Activated CD8-positive, alpha-beta memory T cell treated with anti-CD3 and anti-CD28 coated beads, Interleukin-2, amount 10 ng/mL, durations not matched to agents 7 days and 5 days (primary cell): ENCODE measurements around the gene MED12L. TPM values are rescaled to one million over a fixed set of nuclear protein-coding genes. Genes with fewer than 3 reads are reported as not detected.
A peak's percentile ranks its signal among the peaks of the same experiment; 100 is the strongest.
"Not testable (repeated sequence)": the region's sequence is repeated elsewhere in the genome, so short reads cannot be mapped to it uniquely, and the experiment has no call there.

Experiments
- ATAC-seq: fragments of 150-1000 bp; cut with Tn5 transposase; one replicate; pipeline ENCODE4 v1.10.0; 2021; ENCODE audit warnings: moderate library complexity
- CTCF ChIA-PET: fragments of 350-600 bp; sonication (Branson Sonifier 250); formaldehyde crosslinking; loops from one replicate; lab custom pipeline; 2021; ENCODE audit warnings: antibody characterized with exemption; lab: Charles Lee
- DNase-seq: peaks from one replicate; pipeline ENCODE4 v3.0.0-alpha.2; 2020
- H3K27ac Mint-ChIP-seq: one replicate; pipeline ENCODE4 v1.8.0; 2021; ENCODE audit warnings: mild to moderate bottlenecking, mixed read lengths
- H3K27me3 Mint-ChIP-seq: one replicate; pipeline ENCODE4 v1.8.0; 2021; ENCODE audit warnings: mixed read lengths
- H3K36me3 Mint-ChIP-seq: one replicate; pipeline ENCODE4 v1.8.0; 2021; ENCODE audit warnings: mild to moderate bottlenecking, mixed read lengths
- H3K4me1 Mint-ChIP-seq: one replicate; pipeline ENCODE4 v1.8.0; 2021; ENCODE audit warnings: mixed read lengths
- H3K4me3 Mint-ChIP-seq: one replicate; pipeline ENCODE4 v1.8.0; 2021; ENCODE audit warnings: mild to moderate bottlenecking, moderate library complexity, mixed read lengths
- H3K9me3 Mint-ChIP-seq: one replicate; pipeline ENCODE4 v1.8.0; 2022; ENCODE audit warnings: low read depth, mixed read lengths
- total RNA-seq, 2 experiments: library from RNA; stranded (reverse); gene quantifications; one replicate each; pipeline ENCODE4 v1.2.3, GENCODE V29; 2021

MED12L gene
- total RNA-seq, 2 experiments from 2014 or later, result 2.2 to 3.2 TPM

DNA sequence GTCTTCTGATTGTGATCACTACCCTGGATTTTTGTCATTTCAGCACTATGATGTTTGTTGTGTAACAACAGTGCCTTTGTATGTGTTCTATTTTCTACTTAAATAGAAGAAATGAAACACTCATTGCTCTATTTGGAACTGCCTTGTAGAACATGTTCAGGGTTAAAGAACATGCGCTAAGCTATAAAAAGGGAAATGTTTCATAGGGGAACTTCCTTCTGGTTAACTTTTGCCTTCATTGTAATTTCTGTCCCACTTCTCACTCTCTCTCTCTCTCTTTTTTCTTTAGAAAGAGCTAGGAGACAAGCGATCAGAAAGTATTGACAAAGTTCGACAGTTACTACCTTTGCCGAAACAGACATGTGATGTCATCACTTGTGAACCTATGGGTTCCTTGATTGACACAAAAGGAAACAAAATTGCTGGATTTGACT, 299.3 kb downstream of the MED12L start, which contains the start of gene P2RY12:
Gene P2RY12, minus strand, starts transcription at position 13 of the 434 bp plus-strand sequence. CDS start 45,908 bp downstream, outside the sequence.
- H3K27ac Mint-ChIP-seq, result peak within 1 kb of the TSS; percentile 4
- CTCF ChIA-PET, result interaction anchor here (1.0 kb wide), 1 partner anchor 98 kb away, joined by 3 read pairs; no protein-coding TSS in a partner anchor
- no peaks in the 10 kb centered on the region for H3K9me3 Mint-ChIP-seq
- H3K27me3 Mint-ChIP-seq, result peaks cover under 1% of the 10 kb centered on the region
- H3K36me3 Mint-ChIP-seq, result no peaks in the 10 kb centered on the region
- ATAC-seq, result no peak
- DNase-seq, result no peak
- H3K4me3 Mint-ChIP-seq, result peak within 1 kb of the TSS; percentile 36
- peaks cover 13% of the 10 kb centered on the region for H3K4me1 Mint-ChIP-seq

DNA sequence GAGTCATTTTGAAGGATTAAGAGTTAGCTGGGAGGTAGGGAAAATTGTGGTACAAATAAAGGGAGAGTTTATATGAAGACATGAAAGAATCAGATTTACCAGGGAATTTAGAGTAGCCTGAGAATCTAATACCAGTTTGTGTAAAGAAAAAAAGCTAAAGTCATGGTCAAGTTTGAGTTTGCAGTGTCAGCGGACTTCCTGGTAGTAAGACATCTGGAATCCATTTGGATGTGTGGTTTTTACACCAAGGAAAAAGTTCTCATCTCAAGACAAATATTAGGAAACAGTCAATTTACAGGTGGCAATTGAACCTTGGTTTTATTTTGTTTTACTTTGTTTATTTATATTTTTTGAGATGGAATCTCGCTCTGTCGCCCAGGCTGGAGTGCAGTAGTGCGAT, 300.6 kb downstream of the MED12L start:
- no peaks in the 10 kb centered on the region for H3K9me3 Mint-ChIP-seq
- CTCF ChIA-PET, result no interaction called here
- ATAC-seq (no peak), DNase-seq (no peak)
- H3K4me1 Mint-ChIP-seq, result peaks cover 13% of the 10 kb centered on the region
- no peak overlapping the region for H3K4me3 Mint-ChIP-seq
- H3K36me3 Mint-ChIP-seq, result no peaks in the 10 kb centered on the region
- no peak overlapping the region for H3K27ac Mint-ChIP-seq
- H3K27me3 Mint-ChIP-seq, result peaks cover 2% of the 10 kb centered on the region

DNA sequence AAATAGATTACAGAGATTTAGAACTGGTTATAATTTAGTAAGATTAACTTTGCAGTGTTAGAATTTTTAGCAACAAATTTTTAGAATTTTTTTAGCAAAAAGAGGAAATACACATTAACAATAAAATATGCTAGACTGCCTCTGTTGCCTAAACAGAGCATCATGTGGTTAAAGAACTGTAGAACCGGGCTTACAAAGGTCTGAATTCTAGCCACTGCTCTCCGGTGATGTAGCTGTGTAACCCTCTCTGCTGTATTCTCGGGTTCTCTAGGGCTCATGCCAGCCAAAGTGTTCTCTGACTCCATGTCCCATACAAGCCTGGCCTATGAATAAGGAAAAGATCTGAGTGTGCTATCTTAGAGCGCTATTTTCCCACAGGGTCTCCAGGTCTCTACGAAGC, 302.0 kb downstream of the MED12L start:
- H3K27ac Mint-ChIP-seq, result no peak overlapping the region
- H3K27me3 Mint-ChIP-seq, result peaks cover 2% of the 10 kb centered on the region
- H3K36me3 Mint-ChIP-seq, result no peaks in the 10 kb centered on the region
- H3K4me1 Mint-ChIP-seq, result peaks cover 13% of the 10 kb centered on the region
- CTCF ChIA-PET, result no interaction called here
- ATAC-seq (no peak), DNase-seq (no peak)
- H3K9me3 Mint-ChIP-seq, result no peaks in the 10 kb centered on the region
- H3K4me3 Mint-ChIP-seq, result no peak overlapping the region

DNA sequence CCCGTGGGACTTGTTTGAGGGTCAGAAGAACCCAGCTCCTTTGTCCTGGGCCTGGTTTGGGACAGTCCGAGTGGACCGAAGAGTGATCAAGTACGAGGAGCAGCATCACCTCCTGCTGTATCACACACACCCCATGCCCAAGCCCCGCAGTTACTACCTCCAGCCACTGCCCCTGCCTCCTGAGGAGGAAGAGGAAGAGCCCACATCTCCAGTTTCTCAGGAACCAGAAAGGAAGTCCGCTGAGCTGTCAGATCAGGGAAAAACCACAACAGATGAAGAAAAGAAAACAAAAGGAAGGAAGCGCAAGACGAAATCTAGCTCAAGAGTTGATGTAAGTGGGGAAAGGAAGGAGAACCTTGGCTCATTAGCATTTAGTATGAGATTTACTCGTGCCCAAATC, 302.4 kb downstream of the MED12L start:
- DNase-seq (no peak), ATAC-seq (no peak)
- peaks cover 11% of the 10 kb centered on the region for H3K4me1 Mint-ChIP-seq
- H3K27ac Mint-ChIP-seq, result no peak overlapping the region
- H3K36me3 Mint-ChIP-seq, result no peaks in the 10 kb centered on the region
- H3K27me3 Mint-ChIP-seq, result peaks cover 2% of the 10 kb centered on the region
- H3K9me3 Mint-ChIP-seq, result no peaks in the 10 kb centered on the region
- H3K4me3 Mint-ChIP-seq, result no peak overlapping the region
- CTCF ChIA-PET, result no interaction called here

DNA sequence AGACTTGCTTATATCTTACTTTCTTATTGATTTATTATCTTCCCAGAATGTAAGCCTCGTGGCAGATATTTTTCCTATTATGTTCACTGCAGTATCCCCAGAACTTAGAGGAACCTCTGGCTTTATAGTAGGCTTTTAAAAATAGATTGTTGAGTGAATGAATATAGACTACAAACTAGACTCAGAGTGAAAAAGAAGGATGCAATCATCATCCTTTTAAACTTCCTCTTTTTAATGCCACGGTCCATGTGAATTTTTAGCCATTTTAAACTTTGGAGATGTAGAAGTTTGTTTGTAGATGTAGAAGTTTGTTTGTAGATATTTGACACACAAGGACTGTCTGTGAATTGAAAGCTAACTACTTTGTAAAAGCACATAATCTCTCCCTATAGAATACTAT, 306.3 kb downstream of the MED12L start:
- Mint-ChIP-seq H3K27ac (no peak overlapping the region), H3K4me3 (no peak overlapping the region), H3K9me3 (no peaks in the 10 kb centered on the region), H3K36me3 (peaks cover 2% of the 10 kb centered on the region), H3K4me1 (peaks cover 3% of the 10 kb centered on the region), H3K27me3 (peaks cover 2% of the 10 kb centered on the region)
- CTCF ChIA-PET, result no interaction called here
- DNase-seq, result no peak
- ATAC-seq, result no peak

DNA sequence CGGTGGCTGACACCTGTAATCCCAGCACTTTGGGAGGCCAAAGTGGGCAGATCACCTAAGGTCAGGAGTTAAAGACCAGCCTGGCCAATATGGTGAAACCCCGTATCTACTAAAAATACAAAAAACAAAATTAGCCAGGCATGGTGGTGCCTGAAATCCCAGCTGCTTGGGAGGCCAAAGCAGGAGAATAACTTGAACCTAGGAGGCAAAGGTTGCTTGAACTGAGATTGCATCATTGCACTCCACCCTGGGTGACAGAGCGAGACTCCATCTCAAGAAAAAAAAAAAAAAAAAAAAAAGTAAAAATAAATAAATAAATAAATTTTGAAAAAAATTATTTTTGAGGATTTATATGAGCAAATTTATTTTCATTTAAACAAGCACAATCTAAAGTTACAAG, 306.7 kb downstream of the MED12L start:
- H3K27me3 Mint-ChIP-seq, H3K4me1 Mint-ChIP-seq, H3K36me3 Mint-ChIP-seq, DNase-seq, H3K4me3 Mint-ChIP-seq, CTCF ChIA-PET, H3K27ac Mint-ChIP-seq, ATAC-seq, H3K9me3 Mint-ChIP-seq: not testable (repeated sequence)

DNA sequence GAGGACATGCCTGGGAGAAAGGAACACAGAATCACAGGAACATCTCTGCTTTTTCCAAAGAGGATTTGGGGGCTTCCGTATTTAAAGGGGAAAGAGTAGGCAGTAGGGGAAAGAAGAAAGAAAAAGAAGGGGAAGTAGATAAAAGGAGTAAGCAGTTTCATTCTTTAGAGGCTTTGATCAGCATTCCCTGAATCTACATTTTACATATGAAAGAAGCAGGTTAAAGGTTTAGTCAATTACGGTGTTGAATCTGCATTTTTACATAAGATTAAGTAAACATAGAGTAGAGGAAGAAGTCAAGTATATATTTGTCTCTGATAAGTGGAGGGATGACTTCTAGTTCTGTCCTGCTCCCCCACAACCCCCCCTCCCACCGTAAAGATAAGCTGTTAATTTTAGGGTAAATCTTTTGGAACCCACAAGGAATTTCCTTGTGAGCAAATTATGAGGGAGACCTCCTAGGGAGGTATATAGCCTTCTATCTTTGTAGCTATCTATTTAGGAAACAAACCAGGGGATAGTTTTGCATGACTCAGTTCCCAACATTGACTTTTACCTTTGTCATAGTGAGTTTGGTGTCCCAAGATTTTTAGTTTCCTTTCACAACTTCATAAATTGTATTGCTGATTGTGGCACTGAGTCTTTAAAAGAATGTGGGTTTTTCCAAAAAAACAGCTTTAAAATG, 307.8 kb downstream of the MED12L start:
- Mint-ChIP-seq H3K27ac (no peak overlapping the region), H3K27me3 (peaks cover 2% of the 10 kb centered on the region), H3K36me3 (peaks cover 2% of the 10 kb centered on the region), H3K4me1 (no peaks in the 10 kb centered on the region), H3K4me3 (no peak overlapping the region), H3K9me3 (no peaks in the 10 kb centered on the region)
- ATAC-seq (no peak), DNase-seq (no peak)
- CTCF ChIA-PET, result no interaction called here

DNA sequence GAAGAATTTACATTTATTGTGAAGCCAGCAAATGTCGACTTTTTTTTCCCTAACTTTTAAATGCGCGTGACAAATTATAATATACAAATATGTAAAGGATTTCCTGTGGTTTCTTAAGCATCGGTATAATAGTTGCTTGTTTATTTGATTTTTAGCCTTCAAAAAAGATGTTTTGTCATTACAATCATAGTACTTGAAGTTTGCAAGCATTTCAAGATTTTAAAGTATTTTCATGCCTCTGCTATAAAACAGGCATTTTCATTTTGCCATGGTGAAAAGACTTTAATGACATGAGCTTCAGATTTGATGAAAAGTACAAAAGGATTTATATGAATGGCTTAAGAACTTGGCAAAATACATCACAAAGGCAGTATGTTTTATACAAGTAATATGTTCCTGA, 308.5 kb downstream of the MED12L start:
- no peak for DNase-seq
- peaks cover 2% of the 10 kb centered on the region for H3K27me3 Mint-ChIP-seq
- CTCF ChIA-PET, result no interaction called here
- no peak overlapping the region for H3K27ac Mint-ChIP-seq
- peaks cover 2% of the 10 kb centered on the region for H3K36me3 Mint-ChIP-seq
- H3K9me3 Mint-ChIP-seq, result no peaks in the 10 kb centered on the region
- H3K4me1 Mint-ChIP-seq, result no peaks in the 10 kb centered on the region
- no peak overlapping the region for H3K4me3 Mint-ChIP-seq
- no peak for ATAC-seq

DNA sequence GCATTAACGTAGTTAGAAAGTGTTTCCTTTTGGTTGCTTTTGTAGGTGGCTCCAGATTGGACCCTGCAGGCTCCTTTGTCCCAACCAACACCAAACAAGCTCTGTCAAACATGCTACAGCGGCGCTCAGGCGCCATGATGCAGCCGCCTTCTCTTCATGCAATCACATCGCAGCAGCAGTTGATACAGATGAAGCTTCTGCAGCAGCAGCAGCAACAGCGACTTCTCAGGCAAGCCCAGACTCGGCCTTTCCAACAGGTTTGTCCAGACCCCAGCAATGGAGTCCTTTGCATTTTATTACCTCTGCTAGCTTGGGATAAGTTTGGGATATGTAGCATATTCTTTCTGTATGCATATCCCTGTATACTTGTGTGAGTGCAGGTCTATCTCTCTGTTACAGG, 309.1 kb downstream of the MED12L start:
- CTCF ChIA-PET, result no interaction called here
- DNase-seq, result no peak
- no peak overlapping the region for H3K27ac Mint-ChIP-seq
- peaks cover 2% of the 10 kb centered on the region for H3K36me3 Mint-ChIP-seq
- no peak for ATAC-seq
- no peak overlapping the region for H3K4me3 Mint-ChIP-seq
- peaks cover 2% of the 10 kb centered on the region for H3K27me3 Mint-ChIP-seq
- H3K9me3 Mint-ChIP-seq, result no peaks in the 10 kb centered on the region
- no peaks in the 10 kb centered on the region for H3K4me1 Mint-ChIP-seq

DNA sequence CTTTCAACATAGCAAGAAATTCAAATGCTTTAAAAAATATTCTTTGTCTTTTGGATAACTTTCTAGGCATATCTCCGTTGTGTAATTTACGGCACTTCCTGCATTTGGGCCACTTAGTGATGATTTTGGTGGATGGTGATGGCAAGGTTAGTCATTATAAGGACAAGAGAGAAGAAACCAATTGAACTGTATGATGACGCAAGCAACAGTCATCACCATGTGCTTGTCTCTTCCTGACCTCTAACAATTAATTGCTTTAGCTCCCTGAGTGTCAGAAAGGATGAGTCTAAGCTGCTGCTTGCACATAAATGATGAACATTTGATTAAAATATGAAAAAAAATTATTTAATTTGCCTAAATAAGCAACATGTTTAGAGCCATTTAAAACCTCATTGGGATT, 310.3 kb downstream of the MED12L start:
- DNase-seq, result no peak
- Mint-ChIP-seq H3K4me1 (no peaks in the 10 kb centered on the region), H3K27me3 (no peaks in the 10 kb centered on the region), H3K36me3 (peaks cover 2% of the 10 kb centered on the region), H3K9me3 (no peaks in the 10 kb centered on the region), H3K4me3 (no peak overlapping the region), H3K27ac (no peak overlapping the region)
- ATAC-seq, result no peak
- CTCF ChIA-PET, result no interaction called here

DNA sequence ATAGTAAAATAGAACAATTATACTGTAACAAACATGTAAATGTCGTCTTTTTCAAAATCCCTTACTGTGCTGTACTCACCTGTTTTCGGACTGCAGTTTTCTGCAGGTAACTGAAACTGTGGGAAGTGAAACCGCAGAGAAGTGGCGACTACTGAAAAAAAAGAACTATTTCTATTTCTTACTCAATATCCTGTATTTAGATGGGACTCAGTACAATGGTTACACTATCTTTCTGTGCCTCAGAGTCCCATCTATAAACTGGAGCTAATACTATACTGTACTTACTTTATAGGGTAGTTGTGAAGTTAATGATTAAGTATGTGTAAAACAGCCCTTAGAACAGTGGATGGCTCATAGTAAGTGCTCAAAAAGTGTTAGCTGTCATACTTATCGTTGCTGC, 313.4 kb downstream of the MED12L start:
- Mint-ChIP-seq H3K27ac (no peak overlapping the region), H3K4me3 (no peak overlapping the region), H3K36me3 (no peaks in the 10 kb centered on the region), H3K9me3 (no peaks in the 10 kb centered on the region), H3K4me1 (no peaks in the 10 kb centered on the region), H3K27me3 (no peaks in the 10 kb centered on the region)
- ATAC-seq (no peak), DNase-seq (no peak)
- CTCF ChIA-PET, result interaction anchor here (1.7 kb wide), 1 partner anchor 10 kb away, joined by 4 read pairs; no protein-coding TSS in a partner anchor

DNA sequence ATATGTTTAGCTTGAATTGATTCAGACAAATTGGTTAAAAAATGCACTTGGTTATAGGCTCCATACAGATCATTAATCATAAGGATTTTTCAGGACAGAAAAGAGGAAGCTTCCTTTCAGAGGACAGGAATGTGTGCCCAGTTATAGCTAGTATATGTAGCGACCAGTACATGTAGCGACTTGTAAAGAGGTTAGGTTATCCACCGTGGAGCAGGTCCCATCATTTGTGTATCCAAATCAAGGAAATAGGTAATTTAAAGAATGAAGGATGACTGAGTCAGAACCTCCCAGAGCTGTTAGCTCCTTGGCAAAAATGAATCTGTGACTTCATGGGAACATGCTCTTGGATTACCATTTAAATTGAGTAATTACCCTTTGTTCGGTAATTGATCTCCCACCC, 314.9 kb downstream of the MED12L start:
- CTCF ChIA-PET, result interaction anchor here (1.7 kb wide), 1 partner anchor 11 kb away, joined by 4 read pairs; no protein-coding TSS in a partner anchor
- Mint-ChIP-seq H3K27me3 (peaks cover 6% of the 10 kb centered on the region), H3K4me1 (no peaks in the 10 kb centered on the region), H3K9me3 (no peaks in the 10 kb centered on the region), H3K36me3 (no peaks in the 10 kb centered on the region), H3K4me3 (no peak overlapping the region), H3K27ac (no peak overlapping the region)
- ATAC-seq, result no peak
- no peak for DNase-seq

DNA sequence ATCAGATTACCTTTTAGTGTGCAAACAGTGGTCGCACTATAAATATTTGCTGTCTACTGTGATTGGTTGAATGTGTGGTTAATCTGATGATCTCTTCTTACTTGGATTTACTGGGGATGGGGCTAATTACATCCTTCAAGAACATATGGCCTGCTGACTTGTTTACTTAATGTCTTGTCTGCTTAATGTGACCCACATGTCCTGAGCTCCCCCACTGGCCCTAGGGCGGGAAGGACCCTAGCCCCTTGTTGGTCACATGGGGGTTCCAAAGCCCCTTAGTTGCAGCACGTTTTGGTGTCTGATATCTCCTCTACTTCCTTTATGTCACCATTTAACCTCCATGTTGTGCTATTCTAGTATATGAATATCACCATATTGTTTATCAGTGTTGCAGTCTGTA, 316.9 kb downstream of the MED12L start:
- no peaks in the 10 kb centered on the region for H3K9me3 Mint-ChIP-seq
- H3K36me3 Mint-ChIP-seq, result no peaks in the 10 kb centered on the region
- H3K4me3 Mint-ChIP-seq, result no peak overlapping the region
- DNase-seq, result no peak
- no peak overlapping the region for H3K27ac Mint-ChIP-seq
- peaks cover 16% of the 10 kb centered on the region for H3K27me3 Mint-ChIP-seq
- CTCF ChIA-PET, result no interaction called here
- no peaks in the 10 kb centered on the region for H3K4me1 Mint-ChIP-seq
- ATAC-seq, result no peak

DNA sequence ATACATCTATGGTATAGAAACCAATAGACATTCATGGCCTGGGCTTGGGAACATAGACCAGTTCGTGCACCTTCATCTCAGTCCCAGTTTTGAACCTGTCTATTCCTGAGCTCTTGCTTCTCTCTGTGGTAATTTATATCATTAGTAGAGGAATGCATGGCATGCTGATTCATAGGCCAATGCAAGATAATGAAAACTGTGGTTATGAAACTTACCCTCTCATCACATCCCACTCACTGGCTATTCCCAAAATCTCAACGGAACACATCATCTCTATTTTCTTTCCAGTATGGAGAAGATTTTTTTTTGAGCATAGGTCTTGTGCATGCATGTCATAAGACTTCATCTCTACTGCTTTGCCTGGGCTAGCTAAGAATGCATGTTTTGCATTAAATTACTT, 317.8 kb downstream of the MED12L start:
- Mint-ChIP-seq H3K36me3 (no peaks in the 10 kb centered on the region), H3K27ac (no peak overlapping the region), H3K4me3 (no peak overlapping the region), H3K9me3 (no peaks in the 10 kb centered on the region), H3K4me1 (no peaks in the 10 kb centered on the region), H3K27me3 (peaks cover 20% of the 10 kb centered on the region)
- DNase-seq, result no peak
- CTCF ChIA-PET, result no interaction called here
- ATAC-seq, result no peak
